ENCODE data around the gene LRRC10B.

DNA sequence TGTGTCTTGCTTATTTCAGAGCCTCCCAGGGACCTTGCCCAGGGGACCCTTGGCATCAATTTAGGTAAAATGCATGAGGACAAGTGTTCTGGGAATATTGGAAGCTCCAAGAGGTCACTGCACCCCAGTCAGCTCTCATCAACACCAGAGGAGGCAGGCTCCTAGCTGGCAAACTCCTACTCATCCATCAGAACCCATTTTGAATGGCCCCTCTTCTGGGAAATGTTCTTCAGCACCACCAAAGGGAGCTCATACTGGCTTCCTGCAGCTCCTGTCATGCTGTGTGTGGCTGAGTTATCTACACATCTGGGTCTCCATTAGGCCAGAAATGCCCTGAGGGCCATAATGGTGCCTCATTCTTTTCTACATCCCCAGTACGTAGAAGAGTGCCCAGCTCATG is 17.7 kb downstream of the LRRC10B start:
- TF ChIP-seq, protein P1, sequence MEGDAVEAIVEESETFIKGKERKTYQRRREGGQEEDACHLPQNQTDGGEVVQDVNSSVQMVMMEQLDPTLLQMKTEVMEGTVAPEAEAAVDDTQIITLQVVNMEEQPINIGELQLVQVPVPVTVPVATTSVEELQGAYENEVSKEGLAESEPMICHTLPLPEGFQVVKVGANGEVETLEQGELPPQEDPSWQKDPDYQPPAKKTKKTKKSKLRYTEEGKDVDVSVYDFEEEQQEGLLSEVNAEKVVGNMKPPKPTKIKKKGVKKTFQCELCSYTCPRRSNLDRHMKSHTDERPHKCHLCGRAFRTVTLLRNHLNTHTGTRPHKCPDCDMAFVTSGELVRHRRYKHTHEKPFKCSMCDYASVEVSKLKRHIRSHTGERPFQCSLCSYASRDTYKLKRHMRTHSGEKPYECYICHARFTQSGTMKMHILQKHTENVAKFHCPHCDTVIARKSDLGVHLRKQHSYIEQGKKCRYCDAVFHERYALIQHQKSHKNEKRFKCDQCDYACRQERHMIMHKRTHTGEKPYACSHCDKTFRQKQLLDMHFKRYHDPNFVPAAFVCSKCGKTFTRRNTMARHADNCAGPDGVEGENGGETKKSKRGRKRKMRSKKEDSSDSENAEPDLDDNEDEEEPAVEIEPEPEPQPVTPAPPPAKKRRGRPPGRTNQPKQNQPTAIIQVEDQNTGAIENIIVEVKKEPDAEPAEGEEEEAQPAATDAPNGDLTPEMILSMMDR (IDR thresholded peaks at IDR 0.05 in 4 of 5, conservative IDR thresholded peaks at IDR 0.05 in 1 of 5) = no peak
- TF ChIP-seq POLR2A (IDR thresholded peaks at IDR 0.05) = no peak

All from gastrocnemius medialis (tissue), 4 donors.